ENCODE data around the gene DKK2. TPM values are rescaled to one million over a fixed set of nuclear protein-coding genes. Genes with fewer than 3 reads are reported as not detected.

DKK2 gene
- total RNA-seq, 1 donor from 2014 or later: not detected

GRCh38 chr4:106907216-106907615 lies 128.9 kb downstream of the DKK2 start:
- Mint-ChIP-seq H3K27ac (ENCODE audit: unreplicated experiment) (no peak overlapping the region), H3K27me3 (ENCODE audit: unreplicated experiment) (no peaks in the 10 kb centered on the region), H3K36me3 (ENCODE audit: unreplicated experiment) (no peaks in the 10 kb centered on the region), H3K9me3 (ENCODE audit: unreplicated experiment) (no peaks in the 10 kb centered on the region), H3K4me3 (ENCODE audit: unreplicated experiment) (no peak overlapping the region), H3K4me1 (ENCODE audit: low read depth, unreplicated experiment) (no peaks in the 10 kb centered on the region)
- no peak for TF ChIP-seq CTCF (IDR thresholded peaks at IDR 0.05; ENCODE audit: partially characterized antibody, unreplicated experiment)
- no peak for DNase-seq

GRCh38 chr4:106906728-106907127 lies 129.4 kb downstream of the DKK2 start:
- Mint-ChIP-seq H3K27ac (ENCODE audit: unreplicated experiment) (no peak overlapping the region), H3K27me3 (ENCODE audit: unreplicated experiment) (no peaks in the 10 kb centered on the region), H3K36me3 (ENCODE audit: unreplicated experiment) (no peaks in the 10 kb centered on the region), H3K9me3 (ENCODE audit: unreplicated experiment) (no peaks in the 10 kb centered on the region), H3K4me1 (ENCODE audit: low read depth, unreplicated experiment) (no peaks in the 10 kb centered on the region), H3K4me3 (ENCODE audit: unreplicated experiment) (no peak overlapping the region)
- no peak for TF ChIP-seq CTCF (IDR thresholded peaks at IDR 0.05; ENCODE audit: partially characterized antibody, unreplicated experiment)
- DNase-seq: no peak

GRCh38 chr4:106898621-106899230 lies 137.4 kb downstream of the DKK2 start:
- DNase-seq: peak; percentile 32
- TF ChIP-seq CTCF (IDR thresholded peaks at IDR 0.05; ENCODE audit: partially characterized antibody, unreplicated experiment): peak; percentile 86
- H3K36me3 Mint-ChIP-seq (ENCODE audit: unreplicated experiment): no peaks in the 10 kb centered on the region

GRCh38 chr4:106893903-106894302 lies 142.2 kb downstream of the DKK2 start:
- no peak for DNase-seq
- no peaks in the 10 kb centered on the region for H3K27me3 Mint-ChIP-seq (ENCODE audit: unreplicated experiment)
- H3K4me3 Mint-ChIP-seq (ENCODE audit: unreplicated experiment): no peak overlapping the region
- TF ChIP-seq CTCF (IDR thresholded peaks at IDR 0.05; ENCODE audit: partially characterized antibody, unreplicated experiment): no peak
- H3K36me3 Mint-ChIP-seq (ENCODE audit: unreplicated experiment): no peaks in the 10 kb centered on the region
- no peaks in the 10 kb centered on the region for H3K4me1 Mint-ChIP-seq (ENCODE audit: low read depth, unreplicated experiment)
- H3K9me3 Mint-ChIP-seq (ENCODE audit: unreplicated experiment): no peaks in the 10 kb centered on the region
- no peak overlapping the region for H3K27ac Mint-ChIP-seq (ENCODE audit: unreplicated experiment)

More at GRCh38 chr4:106898621-106899230, 137.4 kb downstream of the DKK2 start:
- no peaks in the 10 kb centered on the region for H3K9me3 Mint-ChIP-seq (ENCODE audit: unreplicated experiment)
- peaks cover 2% of the 10 kb centered on the region for H3K4me1 Mint-ChIP-seq (ENCODE audit: low read depth, unreplicated experiment)
- no peak overlapping the region for H3K4me3 Mint-ChIP-seq (ENCODE audit: unreplicated experiment)
- H3K27me3 Mint-ChIP-seq (ENCODE audit: unreplicated experiment): no peaks in the 10 kb centered on the region
- H3K27ac Mint-ChIP-seq (ENCODE audit: unreplicated experiment): no peak overlapping the region

GRCh38 chr4:106893395-106893881 lies 142.7 kb downstream of the DKK2 start:
- peak; percentile 26 for DNase-seq
- Mint-ChIP-seq H3K36me3 (ENCODE audit: unreplicated experiment) (no peaks in the 10 kb centered on the region), H3K4me3 (ENCODE audit: unreplicated experiment) (no peak overlapping the region), H3K27ac (ENCODE audit: unreplicated experiment) (no peak overlapping the region), H3K9me3 (ENCODE audit: unreplicated experiment) (no peaks in the 10 kb centered on the region), H3K4me1 (ENCODE audit: low read depth, unreplicated experiment) (no peaks in the 10 kb centered on the region), H3K27me3 (ENCODE audit: unreplicated experiment) (no peaks in the 10 kb centered on the region)
- no peak for TF ChIP-seq CTCF (IDR thresholded peaks at IDR 0.05; ENCODE audit: partially characterized antibody, unreplicated experiment)

Measured in glutamatergic neuron (in vitro differentiated cells).